SK-N-SH treated with all-trans-retinoic acid at 6 μM for 48 hours (cell line): ENCODE measurements around the gene ZNF462.

Source experiments
- ATAC-seq: fragments of 200-7000 bp; cut with Tn5 transposase; 3 replicates; pipeline ENCODE4 v1.9.1; 2020; ENCODE audit warnings: mild to moderate bottlenecking, moderate library complexity
- ARNTL ChIP-seq: fragments of 450-650 bp; formaldehyde crosslinking; IDR thresholded peaks from 2 replicates; pipeline ENCODE4 v1.5.0; 2020; ENCODE audit warnings: low read depth, mild to moderate bottlenecking, moderate library complexity, borderline replicate concordance
- BACH2 ChIP-seq: fragments of 250-450 bp; sonication (Bioruptor Pico); IDR thresholded peaks from 2 replicates; pipeline ENCODE4 v1.9.0; 2021; ENCODE audit warnings: mild to moderate bottlenecking, borderline replicate concordance
- CREB5 ChIP-seq: fragments of 250-450 bp; sonication (Bioruptor Pico); IDR thresholded peaks from 2 replicates; pipeline ENCODE4 v1.5.1; 2020; ENCODE audit warnings: low read depth, mild to moderate bottlenecking, moderate library complexity
- CSDC2 ChIP-seq: fragments of 250-450 bp; sonication (Bioruptor Pico); IDR thresholded peaks from 2 replicates; pipeline ENCODE4 v1.5.0; 2020; ENCODE audit warnings: mild to moderate bottlenecking, moderate library complexity
- CSRNP3 ChIP-seq: fragments of 250-450 bp; sonication (Bioruptor Pico); IDR thresholded peaks from 2 replicates; pipeline ENCODE4 v1.5.1; 2021; ENCODE audit warnings: mild to moderate bottlenecking, moderate library complexity
- ESRRG ChIP-seq: fragments of 250-450 bp; sonication (Bioruptor Pico); IDR thresholded peaks from 2 replicates; pipeline ENCODE4 v1.6.1; 2021; ENCODE audit warnings: mild to moderate bottlenecking
- GLIS3 ChIP-seq: fragments of 250-450 bp; sonication (Bioruptor Pico); IDR thresholded peaks from 2 replicates; pipeline ENCODE4 v1.5.0; 2020; ENCODE audit warnings: mild to moderate bottlenecking, moderate library complexity
- ISL1 ChIP-seq: fragments of 250-450 bp; sonication (Bioruptor Pico); IDR thresholded peaks from 2 replicates; pipeline ENCODE4 v2.1.2; 2022; ENCODE audit warnings: mild to moderate bottlenecking, moderate library complexity
- OSR1 ChIP-seq: fragments of 250-450 bp; sonication (Bioruptor Pico); IDR thresholded peaks from 2 replicates; pipeline ENCODE4 v1.8.0; 2022; ENCODE audit warnings: moderate library complexity, mild to moderate bottlenecking, inconsistent platforms
- PATZ1 ChIP-seq: fragments of 250-450 bp; sonication (Bioruptor Pico); IDR thresholded peaks from 2 replicates; pipeline ENCODE4 v1.8.0; 2020; ENCODE audit warnings: mild to moderate bottlenecking, moderate library complexity, borderline replicate concordance
- POU6F1 ChIP-seq: fragments of 250-450 bp; sonication (Bioruptor Pico); IDR thresholded peaks from 2 replicates; pipeline ENCODE4 v1.8.0; 2021; ENCODE audit warnings: low read depth, mild to moderate bottlenecking, moderate library complexity, borderline replicate concordance
- RARB ChIP-seq: fragments of 250-450 bp; sonication (Bioruptor Pico); IDR thresholded peaks from 2 replicates; pipeline ENCODE4 v1.8.0; 2021; ENCODE audit warnings: mild to moderate bottlenecking, moderate library complexity
- SNAI2 ChIP-seq: fragments of 250-450 bp; sonication (Bioruptor Pico); IDR thresholded peaks from 2 replicates; pipeline ENCODE4 v1.5.0; 2020; ENCODE audit warnings: mild to moderate bottlenecking, moderate library complexity
- TCF4 ChIP-seq: fragments of 250-450 bp; sonication (Bioruptor Pico); IDR thresholded peaks from 2 replicates; pipeline ENCODE4 v1.8.0; 2021; ENCODE audit warnings: mild to moderate bottlenecking, moderate library complexity, borderline replicate concordance
- TOX ChIP-seq: fragments of 250-450 bp; sonication (Bioruptor Pico); IDR thresholded peaks from 2 replicates; pipeline ENCODE4 v1.8.0; 2021; ENCODE audit warnings: mild to moderate bottlenecking, moderate library complexity, borderline replicate concordance
- TSHZ2 ChIP-seq: fragments of 250-450 bp; sonication (Bioruptor Pico); IDR thresholded peaks from 2 replicates; pipeline ENCODE4 v1.5.0; 2020; ENCODE audit warnings: mild to moderate bottlenecking, moderate library complexity
- ZC3H10 ChIP-seq: fragments of 250-450 bp; sonication (Bioruptor Pico); IDR thresholded peaks from 2 replicates; pipeline ENCODE4 v1.5.1; 2021; ENCODE audit warnings: mild to moderate bottlenecking, moderate library complexity
- ZFP30 ChIP-seq: fragments of 450-650 bp; formaldehyde crosslinking; IDR thresholded peaks from 2 replicates; pipeline ENCODE4 v1.5.0; 2022; ENCODE audit warnings: mild to moderate bottlenecking, moderate library complexity
- ZNF565 ChIP-seq: fragments of 450-650 bp; formaldehyde crosslinking; conservative IDR thresholded peaks from 2 replicates; pipeline ENCODE4 v1.5.0; 2020; ENCODE audit warnings: low read depth, mild to moderate bottlenecking, moderate library complexity
- ZNF8 ChIP-seq: fragments of 450-650 bp; formaldehyde crosslinking; IDR thresholded peaks from 2 replicates; pipeline ENCODE4 v1.5.0; 2020; ENCODE audit warnings: mild to moderate bottlenecking, moderate library complexity

ZNF462 gene

DNA sequence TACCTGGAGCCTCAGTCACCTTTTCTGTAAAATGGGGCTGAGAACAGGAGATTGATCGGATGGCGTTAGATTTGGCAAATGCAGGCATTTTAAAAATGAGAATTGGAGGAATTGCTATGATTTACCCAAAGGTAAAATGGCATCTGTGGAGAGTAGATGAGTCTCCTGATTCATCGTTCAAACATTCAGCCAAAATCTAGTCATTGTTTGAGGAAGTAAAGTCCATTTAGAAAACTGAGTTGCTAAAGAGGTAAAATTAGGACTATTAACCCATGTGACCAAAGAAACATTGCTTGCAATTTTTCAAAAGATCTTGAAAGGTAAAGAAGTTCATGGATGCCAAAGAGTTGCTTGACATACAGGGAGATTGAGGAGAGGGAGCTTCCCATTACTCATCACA is 69.7 kb downstream of the ZNF462 start:
- ATAC-seq = no peak
- TF ChIP-seq ZC3H10 (CRISPR knock-in tag) = no peak
- TF ChIP-seq GLIS3 (CRISPR knock-in tag) = no peak
- TF ChIP-seq TCF4 (CRISPR knock-in tag) = no peak
- no peak for TF ChIP-seq ZNF8 (CRISPR knock-in tag)
- TF ChIP-seq ARNTL (CRISPR knock-in tag) = no peak
- no peak for TF ChIP-seq POU6F1
- TF ChIP-seq OSR1 (CRISPR knock-in tag) = no peak
- no peak for TF ChIP-seq CSRNP3
- no peak for TF ChIP-seq SNAI2 (CRISPR knock-in tag)
- no peak for TF ChIP-seq CREB5
- no peak for TF ChIP-seq TOX (CRISPR knock-in tag)
- no peak for TF ChIP-seq RARB (CRISPR knock-in tag)
- no peak for TF ChIP-seq CSDC2 (CRISPR knock-in tag)
- no peak for TF ChIP-seq BACH2 (CRISPR knock-in tag)
- TF ChIP-seq ESRRG (CRISPR knock-in tag) = no peak
- no peak for TF ChIP-seq PATZ1 (CRISPR knock-in tag)
- TF ChIP-seq, all 23 proteins: peak for 0

- ATAC-seq = no peak
- TF ChIP-seq ISL1 (CRISPR knock-in tag) = no peak
Observed at GRCh38 chr9:106933470-106933869, 70.5 kb downstream of the ZNF462 start.

- no peak for TF ChIP-seq CSRNP3
- TF ChIP-seq SNAI2 (CRISPR knock-in tag) = no peak
- no peak for TF ChIP-seq ZC3H10 (CRISPR knock-in tag)
- TF ChIP-seq TSHZ2 (CRISPR knock-in tag) = no peak
- no peak for TF ChIP-seq ZNF565 (CRISPR knock-in tag)
- no peak for TF ChIP-seq BACH2 (CRISPR knock-in tag)
- TF ChIP-seq ZFP30 (CRISPR knock-in tag) = no peak
- no peak for TF ChIP-seq ZNF8 (CRISPR knock-in tag)
- no peak for TF ChIP-seq TCF4 (CRISPR knock-in tag)
- TF ChIP-seq CREB5 = no peak
- TF ChIP-seq GLIS3 (CRISPR knock-in tag) = no peak
- TF ChIP-seq ISL1 (CRISPR knock-in tag) = no peak
- no peak for TF ChIP-seq POU6F1
- no peak for TF ChIP-seq ESRRG (CRISPR knock-in tag)
- no peak for TF ChIP-seq OSR1 (CRISPR knock-in tag)
- no peak for ATAC-seq
Observed at GRCh38 chr9:106934442-106935238, 71.7 kb downstream of the ZNF462 start.
